ENCODE data around the gene DNAL4.

Gene DNAL4

DNA sequence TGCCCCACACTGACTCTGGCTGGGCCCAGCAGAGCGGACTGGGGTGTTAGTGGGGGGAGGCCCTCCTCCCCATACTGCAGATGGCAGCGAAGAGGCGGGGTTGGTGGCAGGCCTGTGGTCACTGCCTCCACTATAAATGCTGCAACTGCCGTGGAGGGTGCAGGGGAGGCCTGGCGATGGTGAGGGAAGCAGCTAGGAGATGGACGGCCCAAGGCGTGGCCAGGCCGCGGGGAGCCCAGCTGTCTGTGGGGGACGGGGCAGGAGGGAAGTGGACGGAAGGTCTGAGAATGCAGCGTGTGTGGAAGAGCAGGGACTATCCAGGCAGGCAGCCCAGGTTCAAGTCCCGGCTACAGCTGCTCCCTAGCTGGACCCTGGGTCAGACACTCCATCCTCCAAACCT is 18.3 kb downstream of the DNAL4 start:
- TF ChIP-seq, protein P1, sequence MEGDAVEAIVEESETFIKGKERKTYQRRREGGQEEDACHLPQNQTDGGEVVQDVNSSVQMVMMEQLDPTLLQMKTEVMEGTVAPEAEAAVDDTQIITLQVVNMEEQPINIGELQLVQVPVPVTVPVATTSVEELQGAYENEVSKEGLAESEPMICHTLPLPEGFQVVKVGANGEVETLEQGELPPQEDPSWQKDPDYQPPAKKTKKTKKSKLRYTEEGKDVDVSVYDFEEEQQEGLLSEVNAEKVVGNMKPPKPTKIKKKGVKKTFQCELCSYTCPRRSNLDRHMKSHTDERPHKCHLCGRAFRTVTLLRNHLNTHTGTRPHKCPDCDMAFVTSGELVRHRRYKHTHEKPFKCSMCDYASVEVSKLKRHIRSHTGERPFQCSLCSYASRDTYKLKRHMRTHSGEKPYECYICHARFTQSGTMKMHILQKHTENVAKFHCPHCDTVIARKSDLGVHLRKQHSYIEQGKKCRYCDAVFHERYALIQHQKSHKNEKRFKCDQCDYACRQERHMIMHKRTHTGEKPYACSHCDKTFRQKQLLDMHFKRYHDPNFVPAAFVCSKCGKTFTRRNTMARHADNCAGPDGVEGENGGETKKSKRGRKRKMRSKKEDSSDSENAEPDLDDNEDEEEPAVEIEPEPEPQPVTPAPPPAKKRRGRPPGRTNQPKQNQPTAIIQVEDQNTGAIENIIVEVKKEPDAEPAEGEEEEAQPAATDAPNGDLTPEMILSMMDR (conservative IDR thresholded peaks at IDR 0.05): no peak
- no peak overlapping the region for H3K27ac ChIP-seq

DNA sequence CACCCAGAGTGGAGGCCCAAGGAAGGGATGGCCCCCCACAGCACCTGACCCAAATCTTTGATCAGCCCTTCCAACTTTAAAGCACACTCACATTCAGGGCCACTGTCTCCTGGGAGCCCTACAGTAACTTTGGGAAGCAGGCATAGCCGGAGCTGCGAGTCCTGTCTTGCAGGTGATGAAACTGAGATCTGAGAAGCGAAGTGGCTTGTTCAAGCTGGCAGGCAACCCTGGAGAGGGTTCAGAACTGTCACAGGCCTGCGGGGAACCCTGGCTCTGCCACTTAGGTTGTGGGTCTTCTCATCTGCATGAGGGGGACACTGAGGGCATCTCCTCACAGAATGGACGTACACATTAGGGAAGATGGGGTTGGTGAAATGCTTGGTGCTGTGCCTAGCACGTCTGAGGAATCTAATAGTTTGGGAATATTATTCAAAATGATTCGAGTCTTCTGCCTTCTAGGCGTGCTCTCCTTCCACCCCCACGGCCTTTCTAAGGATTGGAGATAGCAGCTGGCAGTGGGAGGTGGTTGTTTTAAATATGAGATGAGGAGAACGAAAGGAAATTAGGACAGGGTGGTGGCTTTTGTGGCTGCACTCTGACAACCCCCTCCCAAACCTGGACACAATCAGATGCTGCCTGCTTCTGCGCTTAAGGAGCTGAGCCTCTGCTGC is 19.3 kb downstream of the DNAL4 start:
- TF ChIP-seq, protein P1 (conservative IDR thresholded peaks at IDR 0.05): no peak
- H3K27ac ChIP-seq: no peak overlapping the region

DNA sequence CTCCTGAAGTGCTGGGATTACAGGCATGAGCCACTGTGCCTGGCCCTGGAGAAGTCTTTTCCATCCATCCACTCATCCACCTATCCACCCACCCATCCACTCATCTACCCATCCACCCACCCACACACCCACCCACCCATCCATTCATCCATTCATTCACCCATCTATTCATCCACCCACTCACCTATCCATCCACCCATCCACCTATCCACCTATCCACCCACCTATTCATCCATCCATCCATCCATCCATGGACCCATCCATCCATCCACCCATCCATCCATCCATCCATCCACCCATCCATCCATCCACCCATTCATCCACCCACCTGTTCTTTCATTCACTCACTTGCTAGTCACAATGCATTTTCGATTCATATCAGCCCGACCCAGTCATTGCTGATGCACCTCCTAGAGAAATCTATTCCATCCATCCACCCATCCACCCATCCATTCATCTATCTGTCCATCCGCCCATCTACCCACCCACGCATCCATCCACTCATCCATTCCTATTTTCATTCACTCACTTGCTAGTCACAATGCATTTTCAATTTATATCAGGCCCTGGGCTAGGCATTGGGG is 20.5 kb downstream of the DNAL4 start:
- no peak overlapping the region for H3K27ac ChIP-seq
- TF ChIP-seq, protein P1 (conservative IDR thresholded peaks at IDR 0.05): no peak

DNA sequence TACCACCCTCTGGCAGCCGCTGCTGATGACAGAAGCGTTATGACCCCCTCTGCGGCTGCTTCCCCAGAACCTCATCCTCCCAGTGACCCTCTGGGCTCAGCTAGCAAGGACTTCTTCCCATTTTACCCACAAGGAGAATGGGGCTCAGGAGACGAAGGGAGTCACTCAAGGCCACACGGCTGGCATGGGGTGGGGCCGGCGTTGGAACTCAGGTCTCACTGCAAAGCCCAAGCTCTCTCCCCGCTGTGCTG is 21.4 kb downstream of the DNAL4 start:
- H3K27ac ChIP-seq: no peak overlapping the region
- TF ChIP-seq, protein P1 (conservative IDR thresholded peaks at IDR 0.05): no peak

DNA sequence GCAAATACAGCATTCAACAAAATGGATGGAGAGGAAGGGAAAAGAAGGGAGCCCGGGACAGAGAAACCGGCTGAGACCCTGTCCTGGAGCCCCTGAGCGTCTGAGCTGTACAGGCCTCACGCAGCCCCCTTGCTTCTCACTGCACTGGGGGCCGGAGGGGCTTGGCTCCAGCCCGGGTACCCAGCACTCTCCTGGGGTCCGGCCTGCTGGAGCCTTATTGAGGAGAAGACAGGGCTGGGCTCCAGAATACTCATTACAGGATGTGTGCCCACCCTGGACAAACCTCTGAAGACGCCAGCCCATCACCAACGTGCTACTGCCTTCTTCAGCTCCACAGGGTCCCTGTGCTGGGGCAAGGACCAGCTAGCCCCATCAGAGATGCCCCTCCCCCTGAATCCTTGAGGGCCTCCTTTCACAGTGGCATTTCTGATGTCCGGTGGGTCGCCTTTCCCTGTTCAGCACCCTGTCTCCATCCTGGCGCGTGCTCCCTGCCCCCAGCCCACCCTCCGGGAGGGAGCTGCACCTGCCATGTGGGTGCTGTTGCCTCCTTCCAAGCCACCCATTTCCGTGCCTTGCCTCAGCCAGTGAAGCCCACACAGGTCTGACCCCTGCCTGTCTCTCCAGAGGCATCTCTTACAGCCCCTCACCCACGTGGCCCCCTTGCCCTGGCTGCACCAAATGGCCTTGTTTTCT is 23.5 kb downstream of the DNAL4 start:
- TF ChIP-seq, protein P1 (conservative IDR thresholded peaks at IDR 0.05): no peak
- H3K27ac ChIP-seq: no peak overlapping the region

DNA sequence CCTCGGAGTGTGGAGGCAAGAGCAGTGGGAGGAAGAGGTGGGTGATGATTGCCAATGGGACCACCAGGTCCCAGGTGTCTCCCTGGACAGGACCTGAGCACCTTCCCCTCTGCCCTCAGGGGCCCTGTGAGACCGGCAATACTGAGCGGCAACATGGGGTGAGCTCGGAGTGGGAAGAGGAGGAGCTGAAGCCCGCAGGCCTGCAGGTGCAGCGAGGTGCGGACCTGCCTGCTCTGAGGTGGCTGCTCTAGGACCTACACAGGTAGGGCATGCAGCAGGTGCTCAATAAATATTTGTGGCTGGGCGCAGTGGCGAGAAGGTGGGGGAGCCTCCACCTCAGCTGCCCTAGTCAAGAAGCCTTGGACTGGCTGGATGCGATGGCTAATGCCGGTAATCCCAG is 25.9 kb downstream of the DNAL4 start:
- TF ChIP-seq, protein P1 (conservative IDR thresholded peaks at IDR 0.05): no peak

DNA sequence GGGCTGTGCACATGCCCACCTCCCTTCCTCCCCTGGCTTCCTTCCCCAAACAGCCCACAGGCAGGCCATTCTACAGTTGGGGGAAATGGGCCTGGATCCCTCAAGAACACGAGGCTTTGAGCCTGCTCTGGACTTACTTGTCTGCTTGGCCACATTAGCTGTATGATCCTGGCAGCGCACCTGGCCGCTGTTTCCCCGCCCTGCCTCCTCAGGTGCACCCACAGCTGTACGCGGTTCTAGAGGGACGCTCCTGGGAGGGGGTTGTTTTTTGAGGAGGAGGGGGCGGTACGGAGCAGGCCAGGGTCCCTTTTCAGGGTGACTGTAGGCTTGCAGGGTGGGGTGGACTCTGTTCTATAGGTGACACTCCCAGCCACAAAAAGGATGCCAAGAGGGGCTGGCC is 26.6 kb downstream of the DNAL4 start:
- H3K27ac ChIP-seq: no peak overlapping the region
- TF ChIP-seq, protein P1 (conservative IDR thresholded peaks at IDR 0.05): no peak

More for the DNA sequence above, 25.9 kb downstream of the DNAL4 start:
- no peak overlapping the region for H3K27ac ChIP-seq

All from VCaP (cell line).